K562 (cell line): ENCODE measurements around the gene FXYD4. TPM values are rescaled to one million over a fixed set of nuclear protein-coding genes. Genes with fewer than 3 reads are reported as not detected.

Experiments
- ATF3 ChIP-seq, 2 experiments: fragments of 450-650 bp in 1 of 2; sonication (generic) in 1 of 2; formaldehyde crosslinking in 1 of 2; IDR thresholded peaks in 1 of 2; conservative IDR thresholded peaks in 1 of 2; 2 replicates each; pipeline versions ENCODE4 v1.6.1 to v1.8.1; 2016 to 2023; ENCODE audit warnings: mild to moderate bottlenecking in 2 of 2, moderate library complexity in 2 of 2, inconsistent platforms in 1 of 2, missing genetic modification reagents in 1 of 2
- CC2D1A ChIP-seq: fragments of 450-650 bp; IDR thresholded peaks from 2 replicates; pipeline ENCODE4 v1.6.1; 2017; ENCODE audit warnings: mild to moderate bottlenecking
- CREB5 ChIP-seq: fragments of 250-450 bp; sonication (Bioruptor Pico); IDR thresholded peaks from 2 replicates; pipeline ENCODE4 v1.5.0; 2020; ENCODE audit warnings: mild to moderate bottlenecking
- CSDE1 ChIP-seq, 2 experiments: fragments of 450-650 bp; IDR thresholded peaks; 2 replicates each; pipeline ENCODE4 v1.6.1; 2016; ENCODE audit warnings: mild to moderate bottlenecking in 1 of 2
- FIP1L1 ChIP-seq: fragments of 200-400 bp; formaldehyde crosslinking; IDR thresholded peaks from 2 replicates; pipeline ENCODE4 v1.6.1; 2018; ENCODE audit warnings: mild to moderate bottlenecking, low read depth, low read length; ENCODE audit not compliant: poor library complexity, severe bottlenecking
- FOXK2 ChIP-seq, 2 experiments: fragments of 450-650 bp; IDR thresholded peaks in 1 of 2; conservative IDR thresholded peaks in 1 of 2; 2 replicates each; pipeline ENCODE4 v1.6.1; 2016; ENCODE audit warnings: low read depth in 2 of 2, mild to moderate bottlenecking in 1 of 2
- MEF2D ChIP-seq: conservative IDR thresholded peaks from 2 replicates; pipeline ENCODE4 v1.6.1; 2016; ENCODE audit warnings: low read depth, missing genetic modification characterization, missing compliant biosample characterization
- MXI1 ChIP-seq: IDR thresholded peaks from 2 replicates; pipeline ENCODE4 v1.6.1; 2011; ENCODE audit warnings: low read depth, mild to moderate bottlenecking, improper control_type of control experiment, low read length
- MYBL2 ChIP-seq, 2 experiments: fragments of 450-650 bp in 1 of 2; sonication (generic) in 1 of 2; formaldehyde crosslinking in 1 of 2; IDR thresholded peaks; 2 replicates each; pipeline versions ENCODE4 v1.6.1 to v1.8.1; 2017 to 2022; ENCODE audit warnings: borderline replicate concordance in 1 of 2, inconsistent platforms in 1 of 2, low read depth in 1 of 2, mild to moderate bottlenecking in 1 of 2, missing genetic modification reagents in 1 of 2, moderate library complexity in 1 of 2
- ZBTB40 ChIP-seq, 2 experiments: fragments of 450-650 bp in 1 of 2; sonication (generic) in 1 of 2; formaldehyde crosslinking in 1 of 2; IDR thresholded peaks; 2 replicates each; pipeline versions ENCODE4 v1.7.1 to v1.9.0; 2016 to 2022; ENCODE audit warnings: inconsistent platforms in 1 of 2, mild to moderate bottlenecking in 1 of 2, missing genetic modification reagents in 1 of 2
- polyA plus RNA-seq, 8 experiments: library from polyadenylated mRNA; depleted of rRNA in 4 of 8; stranded (reverse) in 5 of 8; unstranded in 3 of 8; fragments of >200 nt; fragmentation: Nextera tagmentation in 2 of 8; fragmentation: Illumina TruSeq in 1 of 8; extraction: Ambion mirVana in 2 of 8; extraction: Trizol in 1 of 8; gene quantifications; 2 replicates each; pipeline versions ENCODE4 v1.2.1 to v1.2.3, GENCODE V29; 2011 to 2014; ENCODE audit warnings: inconsistent platforms in 1 of 8, missing spikeins in 1 of 8
- total RNA-seq, 7 experiments: library from RNA; depleted of rRNA in 6 of 7; stranded (reverse); fragments of >200 nt in 6 of 7; fragmentation: Illumina TruSeq in 2 of 7; extraction: Trizol in 2 of 7; gene quantifications; 2 replicates each; pipeline versions ENCODE4 v1.2.1 to v1.2.3, GENCODE V29; 2011 to 2021; ENCODE audit warnings: low replicate concordance in 1 of 7
- TF ChIP-seq, protein P1 (sequence below): fragments of 450-650 bp; IDR thresholded peaks from 2 replicates; pipeline ENCODE4 v1.7.0; 2016; ENCODE audit warnings: borderline replicate concordance

Gene FXYD4
- total and polyA plus RNA-seq, 9 of the 15 experiments (the other 6 are each of a cell fraction or from before 2014, with no cell fraction given) = not detected

DNA sequence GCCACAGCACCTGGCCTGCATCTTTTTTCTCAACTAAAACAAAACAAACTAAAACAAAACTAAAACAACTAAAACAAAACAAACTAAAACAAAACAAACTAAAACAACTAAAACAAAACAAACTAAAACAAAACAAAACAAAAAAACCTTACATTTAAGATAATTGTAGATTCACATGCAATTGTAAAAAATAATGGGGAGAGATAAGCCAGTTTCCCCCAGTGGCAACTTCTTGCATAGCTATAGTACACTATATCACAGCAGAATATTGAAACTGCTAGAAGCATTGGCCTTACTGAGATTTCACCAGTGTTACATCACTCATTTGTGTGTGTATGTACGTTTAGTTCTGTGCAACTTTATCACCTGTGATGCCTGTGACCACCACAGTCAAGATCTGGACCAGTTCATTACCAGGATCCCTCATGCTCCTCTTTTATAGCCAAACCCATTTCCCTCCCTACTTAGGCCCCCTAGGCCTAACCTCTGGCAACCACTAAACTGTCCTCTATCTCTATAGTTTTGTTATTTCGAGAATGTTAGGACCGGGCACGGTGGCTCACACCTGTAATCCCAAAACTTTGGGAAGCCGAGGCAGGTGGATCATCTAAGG lies 9.3 kb downstream of the FXYD4 start (continued):
- TF ChIP-seq, protein P1, sequence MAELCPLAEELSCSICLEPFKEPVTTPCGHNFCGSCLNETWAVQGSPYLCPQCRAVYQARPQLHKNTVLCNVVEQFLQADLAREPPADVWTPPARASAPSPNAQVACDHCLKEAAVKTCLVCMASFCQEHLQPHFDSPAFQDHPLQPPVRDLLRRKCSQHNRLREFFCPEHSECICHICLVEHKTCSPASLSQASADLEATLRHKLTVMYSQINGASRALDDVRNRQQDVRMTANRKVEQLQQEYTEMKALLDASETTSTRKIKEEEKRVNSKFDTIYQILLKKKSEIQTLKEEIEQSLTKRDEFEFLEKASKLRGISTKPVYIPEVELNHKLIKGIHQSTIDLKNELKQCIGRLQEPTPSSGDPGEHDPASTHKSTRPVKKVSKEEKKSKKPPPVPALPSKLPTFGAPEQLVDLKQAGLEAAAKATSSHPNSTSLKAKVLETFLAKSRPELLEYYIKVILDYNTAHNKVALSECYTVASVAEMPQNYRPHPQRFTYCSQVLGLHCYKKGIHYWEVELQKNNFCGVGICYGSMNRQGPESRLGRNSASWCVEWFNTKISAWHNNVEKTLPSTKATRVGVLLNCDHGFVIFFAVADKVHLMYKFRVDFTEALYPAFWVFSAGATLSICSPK = no peak
- TF ChIP-seq MXI1 (no peak), FIP1L1 (no peak), FOXK2 (conservative IDR thresholded peaks at IDR 0.05 in 1 of 2, IDR thresholded peaks at IDR 0.05 in 1 of 2; ENCODE audit: low read depth in 2 of 2) (peak; percentile 40 to 56; a peak in 2 of 4 replicates), ATF3 (IDR thresholded peaks at IDR 0.05) (peak; percentile 94), ATF3 (CRISPR knock-in tag; conservative IDR thresholded peaks at IDR 0.05) (0 out of 2 replicates have a peak, but pooled peaks have one; percentile 37), MYBL2 (IDR thresholded peaks at IDR 0.05; ENCODE audit: low read depth) (no peak), MYBL2 (CRISPR knock-in tag; IDR thresholded peaks at IDR 0.05; ENCODE audit: borderline replicate concordance) (no peak), CREB5 (no peak), MEF2D (tag) (0 out of 2 replicates have a peak, but pooled peaks have one; percentile 42), CC2D1A (no peak; the same call in 1 of the 2 replicates), ZBTB40 (IDR thresholded peaks at IDR 0.05) (peak; percentile 92), ZBTB40 (CRISPR knock-in tag; IDR thresholded peaks at IDR 0.05) (no peak), CSDE1 (IDR thresholded peaks at IDR 0.05) (no peak)
